GM18526 (cell line): ENCODE data around the gene HERC3.
A peak's percentile ranks its signal among the peaks of the same experiment; 100 is the strongest.

Experiments used
- POLR2A ChIP-seq: IDR thresholded peaks from 3 replicates; pipeline ENCODE4 v1.6.1; 2011; ENCODE audit not compliant: insufficient read length; ENCODE audit errors: extremely low read depth

HERC3 gene

DNA sequence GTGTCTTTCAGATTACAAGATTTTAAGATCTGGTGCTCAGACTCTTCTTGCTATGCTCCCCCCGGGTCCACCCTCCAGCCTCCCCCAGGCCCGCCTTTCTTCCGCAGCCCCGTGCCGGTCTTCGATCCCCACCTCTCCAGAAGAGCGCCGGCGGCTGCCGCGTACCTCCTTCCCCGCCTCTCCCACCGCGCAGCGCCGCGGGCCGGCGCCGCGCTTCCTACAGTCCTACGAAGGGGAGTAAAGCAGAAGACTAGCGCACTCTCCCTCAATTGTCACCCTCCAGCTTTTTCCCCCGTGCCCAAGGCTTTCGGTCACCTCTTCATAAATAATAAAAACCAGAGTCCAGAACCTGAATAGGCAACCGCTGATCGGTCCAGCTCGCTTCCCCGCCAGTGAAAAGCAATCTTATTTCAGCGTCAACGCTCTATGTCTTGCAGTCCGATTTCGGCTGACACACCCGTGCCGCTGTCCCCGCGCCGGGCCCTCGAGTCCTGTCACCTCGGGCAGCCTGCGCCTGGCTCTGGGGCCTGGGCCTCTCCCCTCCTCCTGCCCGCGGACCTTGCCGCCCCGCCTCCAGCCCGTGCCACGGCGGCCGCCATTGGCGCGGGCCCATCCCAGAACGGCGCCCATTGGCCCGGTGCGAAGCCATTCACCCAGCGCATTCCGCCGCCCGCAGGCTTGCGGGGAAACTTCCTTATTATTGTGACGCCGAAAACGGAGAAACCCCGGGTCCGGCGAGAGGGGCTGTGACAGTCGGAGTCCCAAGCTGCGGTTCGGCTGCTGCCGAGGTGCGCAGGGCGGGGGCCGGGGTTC, at the start of gene HERC3:
Gene HERC3, plus strand, starts transcription at position 694 of the 813 bp plus-strand sequence. CDS start 13,344 bp downstream, outside the sequence.
- TF ChIP-seq POLR2A: no peak

DNA sequence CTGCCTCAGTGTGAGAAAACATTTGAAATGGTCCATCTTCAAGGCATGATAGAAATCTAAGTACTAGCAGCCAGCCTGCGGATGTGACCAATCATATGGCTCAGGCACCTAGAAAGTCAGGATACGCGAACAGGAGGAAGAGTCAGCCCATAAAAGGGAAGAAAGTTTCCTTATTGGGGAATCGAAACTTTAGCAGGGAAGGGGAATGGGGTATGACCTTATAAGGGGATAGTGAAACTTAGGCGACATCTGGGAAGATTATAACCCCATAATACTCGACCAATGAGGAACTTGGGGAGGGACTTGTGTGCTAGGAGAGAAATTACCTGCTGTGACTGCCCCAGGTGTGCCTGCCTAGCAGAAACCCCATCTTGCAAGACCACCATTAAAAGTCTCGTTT, 42.5 kb upstream of the HERC3 start:
- TF ChIP-seq POLR2A: no peak

DNA sequence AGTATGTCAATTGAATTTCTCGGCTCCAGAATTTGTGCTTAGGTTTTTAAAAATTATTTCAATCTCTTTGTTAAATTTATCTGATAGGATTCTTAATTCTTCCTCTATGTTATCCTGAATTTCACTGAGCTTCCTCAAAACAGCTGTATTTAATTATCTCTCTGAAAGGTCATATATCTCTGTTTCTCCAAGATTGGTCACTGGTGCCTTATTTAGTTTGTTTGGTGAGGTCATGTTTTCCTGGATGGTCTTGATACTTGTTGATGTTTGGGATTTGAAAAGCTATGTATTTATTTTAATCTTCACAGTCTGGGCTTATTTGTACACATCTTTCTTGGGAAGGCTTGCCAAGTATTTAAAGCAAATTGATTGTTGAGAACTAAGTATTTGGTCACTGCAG, 24.7 kb upstream of the HERC3 start:
- TF ChIP-seq POLR2A: no peak

- no peak for TF ChIP-seq POLR2A
Measured at GRCh38 chr4:88570001-88570400, 22.3 kb upstream of the HERC3 start.

DNA sequence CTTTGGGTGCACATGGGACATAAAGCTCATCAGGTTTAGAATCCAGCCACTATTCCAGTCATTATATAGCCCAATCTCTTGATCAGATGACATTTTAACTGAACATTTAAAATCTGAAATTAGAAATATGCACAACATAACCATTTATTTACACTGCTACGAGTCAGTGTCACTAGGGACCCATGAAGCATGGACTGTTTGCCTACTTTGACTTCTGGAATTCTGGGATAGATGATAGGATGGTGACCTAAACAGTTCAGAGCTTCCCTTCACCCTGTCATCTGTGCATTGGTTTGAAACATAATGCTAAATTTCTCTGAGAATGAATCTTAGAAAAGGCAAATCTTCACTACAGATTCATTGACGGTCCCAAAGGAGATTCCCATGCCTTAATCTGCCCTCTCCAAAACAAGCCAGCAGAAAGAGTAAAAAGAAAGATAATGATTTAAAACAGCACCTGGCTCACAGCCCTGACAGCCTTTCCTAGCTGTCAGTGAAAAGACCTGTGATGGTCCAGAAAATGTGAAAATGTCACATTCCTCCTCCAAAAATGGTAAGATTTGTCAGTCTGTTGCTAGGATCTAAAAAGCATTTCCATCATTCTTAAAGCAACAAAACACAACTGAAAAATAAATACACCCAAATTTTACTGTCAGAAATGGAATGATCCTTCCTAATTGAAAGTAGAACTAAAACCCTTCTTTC, 18.9 kb upstream of the HERC3 start:
- no peak for TF ChIP-seq POLR2A

- no peak for TF ChIP-seq POLR2A
Measured at GRCh38 chr4:88573995-88574394, 18.3 kb upstream of the HERC3 start.

GRCh38 chr4:88575186-88575585, 17.1 kb upstream of the HERC3 start:
- TF ChIP-seq POLR2A: no peak

DNA sequence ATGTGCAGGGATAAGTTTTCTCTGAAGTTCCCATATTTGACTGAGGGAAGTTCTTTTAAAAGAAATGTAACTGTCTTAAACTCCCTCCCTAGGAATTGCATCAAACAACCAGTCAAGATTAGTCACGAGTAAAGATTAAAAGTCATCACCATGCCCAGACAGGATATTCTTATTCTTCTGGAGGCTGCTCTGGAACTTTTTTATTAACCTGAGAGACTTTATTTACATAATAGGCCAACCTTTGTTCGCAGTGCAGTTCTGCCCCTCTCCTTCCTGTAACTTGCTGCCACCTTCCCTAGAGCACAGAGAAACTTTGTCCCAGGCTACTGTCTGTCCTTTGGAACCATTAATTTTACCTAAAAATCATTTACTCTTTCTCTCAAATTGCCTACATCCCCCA, 9.8 kb upstream of the HERC3 start:
- no peak for TF ChIP-seq POLR2A

- TF ChIP-seq POLR2A: no peak
Measured at GRCh38 chr4:88583631-88584470, 8.4 kb upstream of the HERC3 start.

GRCh38 chr4:88584471-88584900, 7.8 kb upstream of the HERC3 start:
- TF ChIP-seq POLR2A: no peak

- TF ChIP-seq POLR2A: no peak
Measured at GRCh38 chr4:88585917-88586316, 6.4 kb upstream of the HERC3 start.

GRCh38 chr4:88587306-88587705, 5.0 kb upstream of the HERC3 start:
- TF ChIP-seq POLR2A: no peak

- TF ChIP-seq POLR2A: peak; percentile 23
Measured at GRCh38 chr4:88592600-88593448, 544 bp downstream of the HERC3 start.

DNA sequence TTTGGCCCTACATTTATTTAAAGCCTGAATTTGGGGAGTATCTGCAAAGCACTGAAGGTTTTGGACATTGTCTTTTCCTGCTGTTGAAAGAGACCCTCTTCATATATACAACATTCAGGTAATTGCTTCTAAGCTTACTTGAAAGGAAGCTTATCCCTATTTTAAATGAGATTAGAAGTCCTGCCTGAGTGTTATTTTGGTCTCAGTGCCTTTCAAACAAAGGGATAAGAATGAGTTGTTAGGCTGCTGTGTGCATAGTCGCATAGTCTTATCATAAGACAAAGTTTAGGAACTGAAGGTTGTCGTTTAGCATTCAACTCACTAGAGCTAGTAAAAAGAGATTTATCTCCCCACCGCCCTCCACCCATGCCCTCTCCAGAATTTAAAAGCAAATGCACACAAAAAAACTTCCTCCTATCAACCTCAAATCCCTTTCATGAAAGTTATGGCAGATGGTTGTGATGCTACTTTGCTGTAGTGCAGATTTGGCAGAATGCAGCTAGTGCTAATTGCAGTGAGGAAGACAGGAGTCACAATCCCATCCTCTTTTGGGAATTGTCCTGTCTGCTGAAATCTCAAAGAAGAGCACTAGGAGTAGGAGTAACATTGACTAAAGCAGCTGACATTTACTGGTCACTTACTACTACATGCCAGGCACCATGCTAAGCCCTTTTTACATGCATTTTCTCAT, 5.8 kb downstream of the HERC3 start:
- TF ChIP-seq POLR2A: no peak

- TF ChIP-seq POLR2A: no peak
Measured at GRCh38 chr4:88599298-88599697, 7.0 kb downstream of the HERC3 start.

- no peak for TF ChIP-seq POLR2A
Measured at GRCh38 chr4:88599714-88600113, 7.4 kb downstream of the HERC3 start.
